ENCODE results near the gene QRFPR. TPM values are rescaled to one million over a fixed set of nuclear protein-coding genes. Genes with fewer than 3 reads are reported as not detected.

QRFPR gene
- total RNA-seq, 4 donors from 2014 or later: 0.82 TPM; not detected in 3

DNA sequence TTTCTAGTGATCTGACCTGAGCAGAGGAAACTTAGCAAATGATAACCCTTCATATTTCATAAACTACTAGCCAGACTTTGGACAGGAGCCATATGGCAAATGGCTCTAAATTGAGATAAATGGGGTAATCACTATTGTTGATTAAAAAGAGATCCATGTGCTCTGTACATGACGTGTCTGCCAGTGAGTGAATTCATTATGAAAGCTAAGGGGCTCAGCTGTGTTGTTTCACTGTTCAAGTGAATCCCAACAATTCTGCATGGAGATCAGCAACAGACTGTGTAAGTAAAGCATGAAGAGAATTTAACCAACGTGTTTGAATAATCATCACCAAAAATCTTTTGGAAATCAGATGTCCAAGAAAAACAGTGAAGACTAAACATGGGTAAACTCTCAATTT, 9.5 kb upstream of the QRFPR start:
- in situ Hi-C loops (cut with MboI; ENCODE audit: low pct_ligation_motif_present in 1 of 4, low pct_unique_long_range_greater_than_20kb in 1 of 4, low sequenced_read_pairs in 3 of 4): no loop called here
- 20 to 46% methylated on average over 1 to 2 of the region's 2 CpGs for WGBS, 2 donors (ENCODE audit: low coverage in 1 of 2)
- DNase-seq: no peak

GRCh38 chr4:121379276-121379675, 1.5 kb downstream of the QRFPR start:
- Histone ChIP-seq H3K4me3 (no peak overlapping the region), H3K27me3 (peaks cover 51% of the 10 kb centered on the region), H3K9me3 (no peaks in the 10 kb centered on the region), H3K36me3 (no peaks in the 10 kb centered on the region), H3K27ac (no peak overlapping the region), H3K4me1 (peaks cover 0 to 11% (median 3%) of the 10 kb centered on the region in 4 donors)
- in situ Hi-C loops (cut with MboI; ENCODE audit: low pct_ligation_motif_present in 1 of 4, low pct_unique_long_range_greater_than_20kb in 1 of 4, low sequenced_read_pairs in 3 of 4) (loop anchor here in 2 of 4 donors (10.0 kb wide), 2 partner anchors 346 to 356 kb away; no protein-coding TSS in a partner anchor), intact Hi-C loops (cut with DNase I; ENCODE audit: low total_unique reads) (loop anchor here (5.0 kb wide), 1 partner anchor 43 kb away; no protein-coding TSS in a partner anchor)
- no peak for DNase-seq
- TF ChIP-seq POLR2A (IDR thresholded peaks at IDR 0.05) (no peak), POLR2AphosphoS5 (IDR thresholded peaks at IDR 0.05) (no peak), EP300 (IDR thresholded peaks at IDR 0.05; ENCODE audit: low read depth) (no peak)
- TF ChIP-seq, protein P1, sequence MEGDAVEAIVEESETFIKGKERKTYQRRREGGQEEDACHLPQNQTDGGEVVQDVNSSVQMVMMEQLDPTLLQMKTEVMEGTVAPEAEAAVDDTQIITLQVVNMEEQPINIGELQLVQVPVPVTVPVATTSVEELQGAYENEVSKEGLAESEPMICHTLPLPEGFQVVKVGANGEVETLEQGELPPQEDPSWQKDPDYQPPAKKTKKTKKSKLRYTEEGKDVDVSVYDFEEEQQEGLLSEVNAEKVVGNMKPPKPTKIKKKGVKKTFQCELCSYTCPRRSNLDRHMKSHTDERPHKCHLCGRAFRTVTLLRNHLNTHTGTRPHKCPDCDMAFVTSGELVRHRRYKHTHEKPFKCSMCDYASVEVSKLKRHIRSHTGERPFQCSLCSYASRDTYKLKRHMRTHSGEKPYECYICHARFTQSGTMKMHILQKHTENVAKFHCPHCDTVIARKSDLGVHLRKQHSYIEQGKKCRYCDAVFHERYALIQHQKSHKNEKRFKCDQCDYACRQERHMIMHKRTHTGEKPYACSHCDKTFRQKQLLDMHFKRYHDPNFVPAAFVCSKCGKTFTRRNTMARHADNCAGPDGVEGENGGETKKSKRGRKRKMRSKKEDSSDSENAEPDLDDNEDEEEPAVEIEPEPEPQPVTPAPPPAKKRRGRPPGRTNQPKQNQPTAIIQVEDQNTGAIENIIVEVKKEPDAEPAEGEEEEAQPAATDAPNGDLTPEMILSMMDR (IDR thresholded peaks at IDR 0.05): no peak
- WGBS, 2 donors (ENCODE audit: low coverage in 1 of 2): 63 to 67% methylated on average over 3 of the region's 3 CpGs

More for the DNA sequence above, 9.5 kb upstream of the QRFPR start:
- Histone ChIP-seq H3K27ac (no peak overlapping the region), H3K4me1 (no peaks in the 10 kb centered on the region), H3K9me3 (no peaks in the 10 kb centered on the region), H3K27me3 (no peaks in the 10 kb centered on the region), H3K4me3 (no peak overlapping the region), H3K36me3 (no peaks in the 10 kb centered on the region)
- intact Hi-C loops (cut with DNase I; ENCODE audit: low total_unique reads): no loop called here
- TF ChIP-seq EP300 (IDR thresholded peaks at IDR 0.05; ENCODE audit: low read depth) (no peak), POLR2A (IDR thresholded peaks at IDR 0.05) (no peak), POLR2AphosphoS5 (IDR thresholded peaks at IDR 0.05) (no peak)
- TF ChIP-seq, protein P1 (IDR thresholded peaks at IDR 0.05): no peak

GRCh38 chr4:121377076-121377475, 3.7 kb downstream of the QRFPR start:
- Histone ChIP-seq H3K4me3 (no peak overlapping the region), H3K36me3 (no peaks in the 10 kb centered on the region), H3K27me3 (peaks cover 40% of the 10 kb centered on the region), H3K27ac (no peak overlapping the region), H3K4me1 (peaks cover 0 to 11% (median 3%) of the 10 kb centered on the region in 4 donors), H3K9me3 (no peaks in the 10 kb centered on the region)
- WGBS, 2 donors (ENCODE audit: low coverage in 1 of 2): 43 to 57% methylated on average over 2 of the region's 2 CpGs
- in situ Hi-C loops (cut with MboI; ENCODE audit: low pct_ligation_motif_present in 1 of 4, low pct_unique_long_range_greater_than_20kb in 1 of 4, low sequenced_read_pairs in 3 of 4): loop anchor here in 2 of 4 donors (10.0 kb wide), 2 partner anchors 348 to 358 kb away; no protein-coding TSS in a partner anchor
- TF ChIP-seq POLR2A (IDR thresholded peaks at IDR 0.05) (no peak), EP300 (IDR thresholded peaks at IDR 0.05; ENCODE audit: low read depth) (no peak)
- no peak for DNase-seq
- intact Hi-C loops (cut with DNase I; ENCODE audit: low total_unique reads): loop anchor here (5.0 kb wide), 1 partner anchor 45 kb away; no protein-coding TSS in a partner anchor

DNA sequence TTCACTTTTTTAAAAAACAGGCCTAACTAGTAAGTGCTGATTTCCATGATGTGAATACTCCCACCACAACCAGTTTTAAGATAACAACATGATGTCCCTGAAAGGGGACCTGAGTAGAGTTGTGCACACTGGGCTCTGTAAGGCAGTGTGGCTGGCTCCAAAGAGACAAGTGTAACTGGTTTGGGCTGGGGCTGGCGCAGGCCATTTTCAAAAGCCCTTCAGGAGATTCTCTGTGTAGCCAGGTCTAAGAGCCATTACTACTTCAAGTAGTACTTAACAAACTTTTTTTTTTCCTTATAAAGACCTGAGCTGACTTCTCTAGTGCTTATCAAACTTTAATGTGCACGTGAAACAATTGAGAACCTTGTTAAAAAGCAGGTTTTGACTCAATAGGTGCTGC, 4.3 kb downstream of the QRFPR start:
- Histone ChIP-seq H3K36me3 (no peaks in the 10 kb centered on the region), H3K27ac (no peak overlapping the region), H3K4me3 (no peak overlapping the region), H3K4me1 (peaks cover 0 to 11% (median 3%) of the 10 kb centered on the region in 4 donors), H3K9me3 (no peaks in the 10 kb centered on the region), H3K27me3 (peaks cover 35% of the 10 kb centered on the region)
- intact Hi-C loops (cut with DNase I; ENCODE audit: low total_unique reads) (loop anchor here (5.0 kb wide), 1 partner anchor 46 kb away; no protein-coding TSS in a partner anchor), in situ Hi-C loops (cut with MboI; ENCODE audit: low pct_ligation_motif_present in 1 of 4, low pct_unique_long_range_greater_than_20kb in 1 of 4, low sequenced_read_pairs in 3 of 4) (loop anchor here in 2 of 4 donors (10.0 kb wide), 2 partner anchors 348 to 358 kb away; no protein-coding TSS in a partner anchor)
- 71 to 82% methylated on average over 1 to 2 of the region's 2 CpGs for WGBS, 2 donors (ENCODE audit: low coverage in 1 of 2)
- no peak for TF ChIP-seq POLR2A (IDR thresholded peaks at IDR 0.05)
- TF ChIP-seq, protein P1 (IDR thresholded peaks at IDR 0.05): no peak
- TF ChIP-seq POLR2AphosphoS5 (IDR thresholded peaks at IDR 0.05): no peak
- no peak for TF ChIP-seq EP300 (IDR thresholded peaks at IDR 0.05; ENCODE audit: low read depth)
- DNase-seq: no peak
